SJSA1 (cell line): ENCODE data around the gene MAPK1. TPM values are rescaled to one million over a fixed set of nuclear protein-coding genes. Genes with fewer than 3 reads are reported as not detected.
A peak's percentile ranks its signal among the peaks of the same experiment; 100 is the strongest.
"Not testable (repeated sequence)": the region's sequence is repeated elsewhere in the genome, so short reads cannot be mapped to it uniquely, and the experiment has no call there.

ENCODE experiments used
- DNase-seq, 2 experiments: peaks; one replicate each; pipeline ENCODE4 v3.0.0-alpha.2; 2015 to 2020; ENCODE audit warnings: low spot score in 2 of 2, low read depth in 1 of 2
- H3K27ac ChIP-seq: fragments of 250-450 bp; sonication (Bioruptor Pico); 2 replicates; pipeline ENCODE4 v1.5.1; 2020; ENCODE audit warnings: mild to moderate bottlenecking, moderate library complexity
- H3K27me3 ChIP-seq: fragments of 250-450 bp; sonication (Bioruptor Pico); replicated peaks from 2 replicates; pipeline ENCODE4 v1.5.1; 2020; ENCODE audit warnings: mild to moderate bottlenecking, moderate library complexity
- H3K36me3 ChIP-seq: fragments of 250-450 bp; sonication (Bioruptor Pico); 2 replicates; pipeline ENCODE4 v1.5.1; 2020; ENCODE audit warnings: mild to moderate bottlenecking
- H3K4me1 ChIP-seq: fragments of 250-450 bp; sonication (Bioruptor Pico); replicated peaks from 2 replicates; pipeline ENCODE4 v1.6.1; 2021; ENCODE audit warnings: mild to moderate bottlenecking
- H3K4me3 ChIP-seq: fragments of 250-450 bp; sonication (Bioruptor Pico); 2 replicates; pipeline ENCODE4 v1.5.1; 2020; ENCODE audit warnings: mild to moderate bottlenecking
- H3K9me3 ChIP-seq: fragments of 250-450 bp; sonication (Bioruptor Pico); replicated peaks from 2 replicates; pipeline ENCODE4 v1.5.1; 2020; ENCODE audit warnings: mild to moderate bottlenecking
- total RNA-seq: library from RNA; depleted of rRNA; stranded (reverse); fragments of >200 nt; shearing (Covaris generic); gene quantifications from 2 replicates; pipeline ENCODE4 v1.2.3, GENCODE V29; 2014

MAPK1 gene
- total RNA-seq, 1 experiment from 2014 or later, result 113 TPM

DNA sequence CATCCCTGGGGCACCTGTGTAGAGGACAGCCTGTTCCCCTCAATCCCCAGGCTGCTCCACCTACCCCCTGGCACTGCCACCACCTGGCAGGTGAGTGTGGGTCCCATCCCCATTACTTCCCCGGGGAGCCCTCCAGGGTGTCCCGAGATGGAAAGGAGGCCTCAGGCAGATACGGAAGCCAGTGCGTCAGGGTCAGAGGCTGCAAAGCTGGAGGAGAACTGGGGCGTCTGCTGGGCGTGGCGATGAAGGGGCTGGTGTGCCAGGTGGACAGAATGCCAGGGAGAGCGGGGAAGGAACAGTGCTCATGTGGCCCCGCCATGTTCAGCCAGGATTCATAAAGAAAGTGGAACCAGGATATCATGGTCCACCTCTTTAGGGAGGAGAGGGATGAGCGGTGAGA is 139.7 kb downstream of the MAPK1 start:
- Histone ChIP-seq H3K36me3 (no peaks in the 10 kb centered on the region), H3K9me3 (no peaks in the 10 kb centered on the region), H3K27me3 (no peaks in the 10 kb centered on the region), H3K4me1 (no peaks in the 10 kb centered on the region; the same call in 1 of the 2 replicates), H3K27ac (no peak overlapping the region), H3K4me3 (no peak overlapping the region)
- DNase-seq, result no peak

DNA sequence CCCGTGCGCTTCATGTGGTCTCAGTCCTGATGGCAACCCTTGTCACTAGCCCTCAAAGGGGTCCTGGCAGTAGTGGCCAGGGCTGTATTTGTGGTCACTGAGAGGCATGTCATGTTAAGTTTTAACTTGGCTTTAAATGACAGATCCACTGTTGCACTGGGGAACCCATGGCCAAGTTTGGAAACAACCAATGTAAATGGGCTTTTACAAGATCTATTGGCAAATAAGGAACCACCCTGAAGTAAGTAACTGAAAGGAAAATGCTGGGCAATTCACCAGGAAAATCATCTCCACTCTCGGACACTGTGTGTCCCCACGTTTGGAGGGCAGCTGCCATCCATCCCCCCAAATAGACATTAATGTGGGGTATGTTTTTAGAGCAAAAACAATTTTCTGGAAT is 140.3 kb downstream of the MAPK1 start:
- Histone ChIP-seq H3K36me3 (no peaks in the 10 kb centered on the region), H3K9me3 (no peaks in the 10 kb centered on the region)
- DNase-seq, result no peak

DNA sequence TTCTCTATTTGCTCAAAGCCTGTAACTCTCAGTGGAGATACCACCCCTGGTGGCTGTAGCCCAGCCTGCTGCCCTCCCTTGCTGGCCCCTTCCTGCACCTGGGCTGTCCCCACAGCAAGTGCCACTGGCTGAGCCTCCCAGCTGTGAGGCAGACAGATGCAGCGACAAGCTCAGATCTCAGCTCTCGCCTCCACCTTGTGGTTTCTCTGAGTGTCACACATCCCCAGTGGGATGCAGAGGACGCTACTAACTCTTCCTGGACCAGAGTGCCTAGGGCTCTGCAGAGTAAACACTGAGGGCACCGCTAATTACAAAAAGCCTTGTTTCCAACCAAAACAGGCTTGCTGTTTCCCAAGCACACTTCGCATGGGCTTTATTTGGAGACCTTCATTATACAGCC is 140.8 kb downstream of the MAPK1 start:
- Histone ChIP-seq H3K4me3 (no peak overlapping the region), H3K27ac (no peak overlapping the region), H3K36me3 (no peaks in the 10 kb centered on the region), H3K4me1 (no peaks in the 10 kb centered on the region; the same call in 1 of the 2 replicates), H3K27me3 (no peaks in the 10 kb centered on the region), H3K9me3 (no peaks in the 10 kb centered on the region)
- DNase-seq, result no peak

More for the DNA sequence above, 140.3 kb downstream of the MAPK1 start:
- Histone ChIP-seq H3K4me3 (no peak overlapping the region), H3K4me1 (no peaks in the 10 kb centered on the region; the same call in 1 of the 2 replicates), H3K27ac (no peak overlapping the region), H3K27me3 (no peaks in the 10 kb centered on the region)

DNA sequence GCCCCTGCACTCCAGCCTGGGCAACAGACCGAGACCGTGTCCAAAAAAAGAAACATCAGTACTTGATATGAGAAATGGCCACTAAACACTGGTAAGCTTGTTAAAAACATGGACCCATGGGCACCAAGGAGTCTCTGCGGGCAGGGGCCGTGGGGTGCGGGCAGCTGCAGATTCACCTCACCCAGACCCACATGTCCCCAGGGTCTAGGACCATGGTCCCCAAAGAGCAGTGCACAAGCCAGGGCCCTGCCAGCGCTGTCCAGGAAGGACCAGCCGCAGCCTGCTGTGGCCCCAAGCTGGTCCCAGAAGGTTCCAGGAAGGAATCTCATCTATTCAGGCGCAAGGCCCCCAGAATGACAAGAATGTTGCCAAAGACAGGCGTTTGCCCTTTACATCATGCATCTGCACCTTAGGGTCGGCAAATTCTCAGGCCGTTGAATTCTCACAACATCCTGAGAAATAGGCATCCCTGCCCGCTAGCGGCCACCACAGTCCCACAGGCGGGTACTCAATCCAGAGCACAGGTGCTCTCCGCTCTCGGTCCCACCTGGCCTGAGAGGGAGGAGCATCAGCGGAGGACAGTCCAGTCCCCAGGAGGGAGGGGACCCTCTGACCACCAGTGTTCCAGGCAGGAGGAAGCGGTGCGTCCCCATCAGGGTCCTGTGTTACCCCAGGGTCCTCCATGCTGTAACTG is 141.3 kb downstream of the MAPK1 start:
- Histone ChIP-seq H3K4me1 (no peaks in the 10 kb centered on the region; the same call in 1 of the 2 replicates), H3K4me3 (no peak overlapping the region), H3K9me3 (no peaks in the 10 kb centered on the region), H3K36me3 (no peaks in the 10 kb centered on the region), H3K27me3 (no peaks in the 10 kb centered on the region), H3K27ac (no peak overlapping the region)
- DNase-seq, result no peak

DNA sequence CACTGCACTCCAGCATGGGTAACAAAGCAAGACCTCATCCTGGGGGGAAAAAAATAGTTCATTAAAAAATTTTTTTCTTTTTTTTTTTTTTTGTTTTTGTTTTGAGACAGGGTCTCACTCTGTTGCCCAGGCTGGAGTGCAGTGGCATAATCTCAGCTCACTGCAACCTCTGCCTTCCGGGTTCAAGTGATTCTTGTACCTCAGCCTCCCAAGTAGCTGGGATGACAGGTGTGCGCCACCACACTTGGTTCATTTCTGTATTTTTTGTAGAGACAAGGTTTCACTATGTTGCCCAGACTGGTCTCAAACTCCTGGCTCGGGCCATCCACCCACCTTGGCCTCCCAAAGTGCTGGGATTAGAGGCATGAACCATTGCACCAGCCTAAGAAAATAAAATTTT is 142.9 kb downstream of the MAPK1 start:
- not testable (repeated sequence) for H3K4me3 ChIP-seq, H3K27me3 ChIP-seq, DNase-seq, H3K27ac ChIP-seq, H3K9me3 ChIP-seq, H3K4me1 ChIP-seq, H3K36me3 ChIP-seq

DNA sequence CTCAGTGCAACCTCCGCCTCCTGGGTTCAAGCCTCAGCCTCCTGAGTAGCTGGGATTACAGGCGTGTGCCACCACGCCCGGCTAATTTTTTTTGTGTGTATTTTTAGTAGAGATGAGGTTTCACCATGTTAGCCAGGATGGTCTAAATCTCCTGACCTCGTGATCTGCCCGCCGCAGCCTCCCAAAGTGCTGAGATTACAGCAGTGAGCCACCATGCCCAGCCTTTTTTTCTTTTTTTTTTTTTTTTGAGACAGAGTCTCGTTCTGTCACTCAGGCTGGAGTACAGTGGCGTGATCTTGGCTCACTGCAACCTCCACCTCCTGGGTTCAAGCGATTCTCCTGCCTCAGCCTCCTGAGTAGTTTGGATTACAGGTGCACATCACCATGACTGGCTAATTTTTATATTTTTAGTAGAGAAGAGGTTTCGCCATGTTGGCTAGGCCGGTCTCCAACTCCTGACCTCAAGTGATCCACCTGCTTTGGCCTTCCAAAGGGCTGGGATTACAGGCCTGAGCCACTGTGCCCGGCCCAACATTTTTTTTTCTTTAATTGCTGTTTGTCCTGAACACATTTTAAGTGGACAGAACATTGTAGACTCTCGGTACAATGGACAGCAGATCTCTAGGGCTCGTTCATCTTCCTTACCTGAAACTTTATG is 146.1 kb downstream of the MAPK1 start:
- H3K4me3 ChIP-seq, H3K36me3 ChIP-seq, DNase-seq, H3K9me3 ChIP-seq, H3K27ac ChIP-seq, H3K4me1 ChIP-seq, H3K27me3 ChIP-seq: not testable (repeated sequence)

DNA sequence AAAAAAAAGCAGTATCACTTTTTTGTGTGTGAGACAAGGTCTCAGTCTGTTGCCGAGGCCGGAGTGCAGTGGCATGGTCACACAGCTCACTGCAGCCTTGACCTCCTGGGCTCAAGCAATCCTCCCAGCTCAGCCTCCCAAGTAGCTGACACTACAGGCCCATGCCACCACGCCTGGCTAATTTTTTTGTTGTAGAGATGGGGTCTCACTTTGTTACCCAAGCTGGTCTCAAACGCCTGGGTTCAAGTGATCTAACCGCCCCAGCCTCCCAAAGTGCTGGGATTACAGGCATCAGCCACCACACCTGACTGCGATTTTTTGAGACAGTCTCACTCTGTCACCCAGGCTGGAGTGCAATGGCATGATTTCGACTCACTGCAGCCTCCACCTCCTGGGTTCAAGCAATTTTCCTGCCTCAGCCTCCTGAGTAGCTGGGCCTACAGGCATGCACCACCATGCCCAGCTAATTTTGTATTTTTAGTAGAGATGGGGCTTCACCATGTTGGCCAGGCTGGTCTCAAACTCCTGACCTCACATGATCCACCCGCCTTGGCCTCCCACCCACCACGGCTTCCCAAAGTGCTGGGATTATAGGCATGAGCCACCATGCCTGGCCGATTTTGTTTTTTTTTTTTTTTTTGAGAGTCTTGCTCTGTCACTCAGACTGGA is 147.1 kb downstream of the MAPK1 start:
- not testable (repeated sequence) for H3K9me3 ChIP-seq, H3K4me3 ChIP-seq, H3K27me3 ChIP-seq, H3K36me3 ChIP-seq, H3K4me1 ChIP-seq, H3K27ac ChIP-seq, DNase-seq

DNA sequence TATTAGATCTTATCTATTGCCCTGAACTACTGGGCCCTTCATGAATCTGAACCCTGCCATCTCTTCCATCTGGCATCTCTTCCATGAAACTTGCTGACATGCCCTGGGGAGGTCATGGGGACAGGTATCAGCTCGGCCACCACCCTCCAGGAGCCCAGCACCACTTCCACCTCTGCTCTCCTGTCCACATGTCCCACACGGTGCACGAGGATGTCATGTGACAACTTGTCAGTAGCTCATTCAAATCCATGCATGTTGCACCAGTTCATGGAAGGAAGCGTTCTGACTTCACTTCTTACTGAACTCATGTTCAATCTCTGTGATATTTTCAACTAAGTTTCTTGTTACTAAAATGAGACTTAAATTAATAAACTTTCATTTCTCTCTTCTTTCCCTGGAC is 148.4 kb downstream of the MAPK1 start:
- peaks cover 19% of the 10 kb centered on the region for H3K4me1 ChIP-seq
- H3K27me3 ChIP-seq, result no peaks in the 10 kb centered on the region
- no peaks in the 10 kb centered on the region for H3K9me3 ChIP-seq
- no peaks in the 10 kb centered on the region for H3K36me3 ChIP-seq
- H3K27ac ChIP-seq, result no peak overlapping the region
- no peak overlapping the region for H3K4me3 ChIP-seq
- no peak for DNase-seq

DNA sequence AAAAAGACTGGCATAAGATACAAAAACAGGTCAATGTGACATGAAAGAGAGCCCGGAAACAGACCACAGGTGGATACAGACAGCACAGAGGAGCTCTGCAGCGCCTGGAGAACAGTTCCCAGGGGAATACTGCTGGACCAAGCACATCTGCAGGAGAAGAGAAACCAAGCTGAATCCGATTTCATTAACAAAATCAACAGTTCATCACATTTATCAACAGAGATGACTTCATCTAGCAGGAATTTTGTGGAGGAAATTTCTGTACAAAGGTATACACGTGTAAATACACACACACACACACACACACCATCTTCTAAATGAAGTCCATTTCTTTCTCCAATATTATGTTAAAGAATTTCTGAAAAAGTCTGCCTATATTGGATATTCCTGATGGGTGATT is 148.9 kb downstream of the MAPK1 start:
- H3K27me3 ChIP-seq, result no peaks in the 10 kb centered on the region
- no peak for DNase-seq
- H3K27ac ChIP-seq, result no peak overlapping the region
- H3K9me3 ChIP-seq, result no peaks in the 10 kb centered on the region
- H3K4me3 ChIP-seq, result no peak overlapping the region
- peaks cover 25% of the 10 kb centered on the region for H3K4me1 ChIP-seq
- H3K36me3 ChIP-seq, result no peaks in the 10 kb centered on the region

DNA sequence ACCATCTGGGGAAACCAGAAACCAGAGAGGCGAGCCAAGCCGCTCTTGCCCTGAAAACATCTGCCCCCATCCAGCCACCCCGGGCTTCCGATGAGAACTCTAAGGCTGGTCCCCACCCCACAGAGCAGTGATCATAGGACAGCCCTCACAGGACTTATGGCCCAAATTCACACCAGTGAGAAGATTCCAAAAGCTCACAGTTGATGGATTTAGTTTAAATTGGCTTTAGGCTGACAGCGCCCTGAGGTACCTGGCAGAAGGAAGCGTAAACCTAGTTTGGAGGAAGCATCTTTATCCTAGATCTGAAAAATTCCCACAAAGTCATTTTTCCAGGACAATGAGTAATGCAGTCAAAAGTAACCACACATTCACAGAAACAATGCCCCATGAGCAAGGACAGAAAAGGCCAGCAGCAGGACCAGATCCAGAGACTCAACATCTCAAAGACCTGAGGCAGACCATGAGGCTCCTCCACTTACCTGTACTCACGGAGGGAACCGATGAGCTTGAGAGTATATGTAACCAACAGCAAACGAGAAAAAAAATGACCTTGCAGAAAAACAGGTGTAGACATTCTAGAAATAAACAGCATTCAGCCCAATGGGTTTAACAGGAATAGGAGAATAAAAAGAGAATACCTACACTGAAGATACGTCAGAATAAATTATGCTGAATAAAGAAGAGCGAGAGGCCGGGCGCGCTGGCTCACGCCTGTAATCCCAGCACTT is 150.9 kb downstream of the MAPK1 start:
- peak overlapping the region; percentile 50; the same call in 1 of the 2 replicates for H3K27ac ChIP-seq
- peaks cover 39% of the 10 kb centered on the region for H3K4me1 ChIP-seq
- not testable (repeated sequence) for H3K27me3 ChIP-seq, H3K36me3 ChIP-seq, H3K9me3 ChIP-seq, H3K4me3 ChIP-seq, DNase-seq

DNA sequence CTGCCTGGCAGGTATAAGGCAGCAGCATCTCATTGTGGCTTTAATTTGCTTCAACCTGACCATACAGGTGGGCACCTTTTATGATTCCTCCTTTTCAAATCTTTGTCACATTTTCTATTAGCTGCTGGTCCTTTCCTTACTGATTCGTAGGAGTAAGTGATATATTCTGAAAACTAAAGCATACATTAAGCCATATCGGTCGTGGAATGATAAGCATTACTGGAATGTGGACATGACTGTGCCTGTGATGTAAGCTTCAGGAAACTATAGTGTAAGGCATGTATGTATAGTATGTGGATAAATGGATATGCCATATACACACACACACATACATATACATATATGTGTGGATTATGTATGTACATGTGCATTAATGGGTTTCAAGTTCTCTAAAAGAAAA is 152.7 kb downstream of the MAPK1 start:
- Histone ChIP-seq H3K36me3 (no peaks in the 10 kb centered on the region), H3K27me3 (no peaks in the 10 kb centered on the region), H3K27ac (peak overlapping the region; percentile 56; the same call in 1 of the 2 replicates), H3K4me3 (no peak overlapping the region), H3K4me1 (peaks cover 47% of the 10 kb centered on the region), H3K9me3 (no peaks in the 10 kb centered on the region)
- no peak for DNase-seq

DNA sequence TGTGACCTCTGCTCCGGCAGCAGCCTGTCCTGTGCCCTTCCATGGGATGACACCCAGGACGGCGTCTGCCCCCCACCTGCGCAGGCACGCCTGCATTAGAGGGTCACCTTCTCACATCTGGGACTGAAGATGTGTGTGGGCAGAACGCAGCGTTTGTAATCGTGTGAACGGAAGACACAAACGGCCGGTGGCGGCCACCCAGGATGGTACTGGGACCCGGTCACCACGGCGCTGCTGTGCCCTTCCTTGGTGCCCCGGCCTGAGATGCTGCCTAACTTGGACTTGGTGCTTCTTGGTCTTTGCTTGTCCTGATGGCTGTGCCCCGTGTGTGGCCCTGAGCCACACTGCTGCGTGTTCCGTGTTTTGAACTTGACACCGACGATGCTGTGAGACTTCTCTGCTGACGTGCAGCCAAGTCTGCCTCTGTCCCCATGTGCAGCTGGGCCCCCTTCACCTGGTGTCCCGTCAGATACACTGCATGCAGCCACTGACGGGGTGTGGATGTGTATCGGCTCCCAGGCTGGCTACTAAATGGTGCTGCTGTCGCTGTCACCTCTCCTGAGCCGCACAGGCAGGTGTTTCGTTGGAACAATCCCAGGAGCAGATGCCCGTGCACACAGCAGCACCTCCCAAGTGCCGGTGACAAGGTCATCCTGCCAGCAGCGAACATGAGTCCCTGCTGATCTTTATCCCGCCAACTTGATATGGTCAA is 153.2 kb downstream of the MAPK1 start:
- Histone ChIP-seq H3K27me3 (no peaks in the 10 kb centered on the region), H3K9me3 (no peaks in the 10 kb centered on the region), H3K36me3 (no peaks in the 10 kb centered on the region), H3K27ac (peak overlapping the region; percentile 56), H3K4me1 (peaks cover 47% of the 10 kb centered on the region), H3K4me3 (no peak overlapping the region)
- DNase-seq, result peak; percentile 57 to 60

DNA sequence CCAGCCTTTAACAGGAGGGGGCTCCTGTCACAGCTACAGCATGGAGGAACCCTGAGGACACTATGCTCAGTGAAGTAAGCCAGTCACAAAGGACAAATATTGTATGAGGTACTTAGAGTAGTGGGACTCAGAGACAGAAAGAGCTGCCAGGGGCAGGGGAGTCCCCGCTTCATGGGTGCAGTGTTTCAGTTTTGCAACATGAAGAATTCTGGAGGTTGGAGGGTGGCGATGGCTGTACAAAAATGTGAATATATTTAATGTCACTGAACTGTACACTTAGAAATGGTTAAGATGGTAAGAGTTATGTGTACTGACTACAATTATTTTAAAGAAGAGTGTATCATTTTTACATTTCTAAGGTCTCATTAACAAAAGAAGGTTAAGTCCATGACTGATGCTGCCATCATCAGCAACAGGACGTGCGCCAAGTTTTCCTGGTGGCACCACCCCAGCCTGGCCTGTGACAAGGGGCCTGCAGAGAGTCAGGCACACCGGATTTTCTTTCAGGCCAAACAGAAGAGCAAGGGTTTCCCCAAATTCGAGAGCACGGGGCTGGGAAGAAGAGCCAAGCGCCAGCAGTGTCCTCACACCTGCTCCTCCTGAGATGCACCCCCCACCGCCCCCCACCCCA is 153.9 kb downstream of the MAPK1 start:
- Histone ChIP-seq H3K27me3 (no peaks in the 10 kb centered on the region), H3K27ac (peak overlapping the region; percentile 56), H3K36me3 (no peaks in the 10 kb centered on the region), H3K9me3 (no peaks in the 10 kb centered on the region), H3K4me3 (no peak overlapping the region), H3K4me1 (peaks cover 47% of the 10 kb centered on the region)
- DNase-seq, result peak in 1 of 2 experiments; percentile 75
